Erythroblast (primary cell): ENCODE measurements around the gene ACAD10.

ENCODE experiments used
- GATA1 ChIP-seq: IDR thresholded peaks from 2 replicates; pipeline ENCODE4 v1.6.1; 2011; ENCODE audit warnings: low read depth, mild to moderate bottlenecking, control low read depth, low read length, moderate library complexity
- POLR2A ChIP-seq: IDR thresholded peaks from 2 replicates; pipeline ENCODE4 v1.6.1; 2011; ENCODE audit warnings: mild to moderate bottlenecking, low read length

DNA sequence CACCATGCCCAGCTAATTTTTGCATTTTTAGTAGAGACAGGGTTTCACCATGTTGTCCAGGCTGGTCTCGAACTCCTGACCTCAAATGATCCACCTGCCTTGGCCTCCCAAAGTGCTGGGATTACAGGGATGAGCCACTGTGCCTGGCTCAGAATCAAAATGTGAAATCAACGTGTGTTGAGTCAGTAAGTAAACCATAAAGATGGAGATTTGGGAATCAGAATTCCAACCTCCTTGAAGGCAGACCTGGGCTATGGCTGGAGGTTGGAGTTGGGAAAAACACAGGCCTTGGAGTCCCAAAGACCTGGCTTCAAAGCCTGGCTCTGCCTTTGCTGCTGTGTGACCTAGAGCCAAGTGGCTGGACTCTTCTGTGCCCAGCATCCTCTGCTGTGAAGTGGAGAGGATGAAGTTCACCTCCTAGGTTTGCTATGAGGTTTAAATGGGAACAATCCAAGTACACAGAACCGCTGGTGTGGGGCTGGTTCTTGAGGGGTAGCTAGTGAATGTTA lies 91.0 kb downstream of the ACAD10 start:
- TF ChIP-seq POLR2A (no peak), GATA1 (no peak)
